ENCODE results near the gene ASIC4. TPM values are rescaled to one million over a fixed set of nuclear protein-coding genes. Genes with fewer than 3 reads are reported as not detected.
A peak's percentile ranks its signal among the peaks of the same experiment; 100 is the strongest.

The ASIC4 gene
- total RNA-seq, 1 experiment from 2014 or later: 0.17 TPM

DNA sequence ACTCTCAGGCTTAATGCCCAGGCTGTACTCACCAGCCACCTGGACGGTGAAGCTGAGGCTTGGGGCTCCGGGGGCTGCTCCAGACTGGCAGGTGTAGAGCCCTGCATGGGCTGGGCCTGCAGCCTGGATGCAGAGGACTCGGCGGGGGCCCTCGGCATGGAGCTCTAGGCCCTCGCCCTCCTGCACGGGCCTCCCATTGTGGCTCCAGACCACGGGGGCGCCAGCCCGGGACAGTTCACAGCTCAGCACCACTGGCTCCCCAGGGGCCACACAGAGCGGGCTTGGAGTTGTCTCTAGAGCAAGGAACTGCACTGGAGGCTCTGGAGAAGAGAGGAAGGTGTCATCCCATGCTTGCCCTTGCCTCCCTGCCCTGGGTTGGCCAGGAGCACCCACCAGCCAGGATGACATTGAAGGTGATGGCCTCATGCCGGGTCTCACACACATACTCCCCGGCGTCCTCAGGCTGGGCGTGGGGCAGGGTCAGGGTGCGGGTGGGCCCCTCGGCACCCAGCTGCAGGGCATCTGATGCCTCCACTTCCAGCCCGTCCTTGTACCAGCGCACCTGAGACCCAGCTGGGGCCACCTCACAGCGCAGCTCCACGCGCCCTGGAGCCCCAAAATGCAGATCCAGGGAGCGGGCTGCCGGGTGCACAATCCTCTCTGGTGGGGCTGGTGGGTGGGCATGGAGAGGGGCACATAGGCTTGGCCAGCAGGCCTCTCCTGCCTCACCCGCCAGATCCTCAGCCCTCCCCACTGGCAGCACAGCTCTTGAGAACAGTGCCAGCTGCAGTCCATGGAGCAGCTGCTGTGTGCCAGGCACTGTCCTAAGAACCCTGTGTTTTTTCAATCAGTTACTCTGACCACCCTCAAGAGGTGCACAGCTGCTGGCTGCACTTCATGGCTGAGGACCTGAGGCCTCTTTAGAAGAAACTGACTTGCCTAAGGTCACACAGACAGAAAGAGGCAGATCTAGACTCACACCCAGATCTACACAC, 43.8 kb downstream of the ASIC4 start:
- in situ Hi-C loops (cut with HindIII; ENCODE audit: low pct_unique_long_range_greater_than_20kb, low sequenced_read_pairs): no loop called here
- DNase-seq (ENCODE audit: low read depth): no peak

DNA sequence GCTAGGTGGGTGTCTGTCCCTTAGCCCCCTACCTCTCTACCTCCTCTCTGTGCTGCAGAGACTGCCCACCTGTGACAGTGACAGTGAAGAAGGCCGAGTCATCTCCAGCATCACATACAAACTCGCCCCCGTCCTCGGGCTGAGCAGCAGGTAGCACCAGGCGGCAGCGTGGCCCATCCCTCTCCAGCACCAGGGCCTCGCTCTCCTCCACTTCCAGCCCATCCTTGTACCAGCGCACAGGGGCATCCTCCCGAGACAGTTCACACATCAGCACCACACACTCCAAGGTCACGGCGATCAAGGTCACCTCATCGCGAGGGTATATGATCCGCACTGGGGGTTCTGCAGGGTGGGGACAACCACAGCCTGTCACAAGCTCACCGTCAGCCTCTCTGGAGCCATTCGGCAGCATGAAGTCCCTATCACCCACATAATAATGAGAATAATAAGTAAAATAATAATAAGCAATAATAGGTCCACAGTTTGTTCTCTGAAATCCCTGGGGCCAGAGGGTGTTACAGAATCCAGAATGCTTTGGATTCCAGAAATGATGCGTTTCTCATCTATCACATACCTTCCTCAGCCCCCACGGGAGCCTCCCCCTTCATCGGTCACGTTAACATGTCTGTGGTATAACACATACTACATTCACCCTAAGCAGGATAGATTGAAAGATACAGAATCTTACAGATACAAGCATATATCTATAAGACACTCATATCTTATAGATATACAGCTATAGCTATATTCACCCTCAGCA, 45.1 kb downstream of the ASIC4 start:
- in situ Hi-C loops (cut with HindIII; ENCODE audit: low pct_unique_long_range_greater_than_20kb, low sequenced_read_pairs): no loop called here
- DNase-seq (ENCODE audit: low read depth): no peak

DNA sequence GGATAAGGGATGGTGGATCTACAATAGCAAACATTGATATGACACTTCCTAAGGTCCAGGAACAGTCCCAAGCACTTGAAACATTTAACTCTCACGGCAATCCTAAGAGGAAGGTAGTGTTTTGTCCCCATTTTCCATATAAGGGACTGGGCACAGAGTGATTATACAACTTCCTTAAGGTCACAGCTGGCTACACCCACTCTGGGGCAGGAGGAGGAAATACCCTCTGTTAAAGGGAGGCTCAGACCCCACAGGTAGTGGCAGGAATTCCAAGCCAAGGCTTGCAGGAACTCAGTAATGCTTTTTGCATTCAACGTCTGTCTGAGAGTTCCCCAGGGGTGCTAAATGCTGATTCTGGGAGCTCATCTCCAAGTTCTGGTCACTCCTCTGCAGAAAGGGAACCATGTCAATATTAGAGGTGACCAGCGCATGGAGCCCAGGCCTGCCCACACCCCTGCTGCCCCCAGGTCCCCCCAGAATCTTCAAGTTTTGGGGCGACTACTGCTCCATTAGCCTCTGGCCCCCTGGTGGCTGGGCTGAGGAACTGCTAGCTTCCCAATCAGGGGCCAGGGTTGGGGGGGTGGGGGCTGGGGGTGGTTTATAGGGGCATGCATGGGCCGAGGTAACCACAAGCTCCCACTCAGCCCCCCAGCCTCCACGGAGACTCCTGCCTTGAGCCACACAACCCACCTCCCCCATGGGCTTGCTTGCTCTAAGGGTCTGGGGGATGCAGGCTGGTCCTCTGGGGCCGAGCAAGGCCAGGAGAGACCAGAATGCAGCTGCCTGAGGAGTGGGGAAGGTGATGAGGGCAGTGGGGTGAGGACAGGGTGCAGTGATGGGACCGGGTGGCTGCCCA, 46.0 kb downstream of the ASIC4 start:
- in situ Hi-C loops (cut with HindIII; ENCODE audit: low pct_unique_long_range_greater_than_20kb, low sequenced_read_pairs): no loop called here
- no peak for DNase-seq (ENCODE audit: low read depth)

DNA sequence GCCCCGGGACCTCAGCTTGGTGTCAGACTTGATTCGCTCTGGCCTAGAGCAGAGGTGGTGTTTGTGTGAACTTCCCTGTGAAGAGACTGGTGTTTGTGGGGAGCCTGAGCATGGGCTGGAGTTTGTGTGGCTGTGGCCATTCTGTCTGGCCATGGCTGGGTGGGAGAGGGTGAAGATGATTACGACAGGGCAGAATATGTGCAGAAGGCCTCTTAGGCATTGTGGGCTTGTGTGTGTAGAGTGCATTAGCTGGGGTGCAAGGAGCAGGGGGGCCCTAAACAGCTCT, 46.6 kb downstream of the ASIC4 start:
- DNase-seq (ENCODE audit: low read depth): no peak
- in situ Hi-C loops (cut with HindIII; ENCODE audit: low pct_unique_long_range_greater_than_20kb, low sequenced_read_pairs): no loop called here

DNA sequence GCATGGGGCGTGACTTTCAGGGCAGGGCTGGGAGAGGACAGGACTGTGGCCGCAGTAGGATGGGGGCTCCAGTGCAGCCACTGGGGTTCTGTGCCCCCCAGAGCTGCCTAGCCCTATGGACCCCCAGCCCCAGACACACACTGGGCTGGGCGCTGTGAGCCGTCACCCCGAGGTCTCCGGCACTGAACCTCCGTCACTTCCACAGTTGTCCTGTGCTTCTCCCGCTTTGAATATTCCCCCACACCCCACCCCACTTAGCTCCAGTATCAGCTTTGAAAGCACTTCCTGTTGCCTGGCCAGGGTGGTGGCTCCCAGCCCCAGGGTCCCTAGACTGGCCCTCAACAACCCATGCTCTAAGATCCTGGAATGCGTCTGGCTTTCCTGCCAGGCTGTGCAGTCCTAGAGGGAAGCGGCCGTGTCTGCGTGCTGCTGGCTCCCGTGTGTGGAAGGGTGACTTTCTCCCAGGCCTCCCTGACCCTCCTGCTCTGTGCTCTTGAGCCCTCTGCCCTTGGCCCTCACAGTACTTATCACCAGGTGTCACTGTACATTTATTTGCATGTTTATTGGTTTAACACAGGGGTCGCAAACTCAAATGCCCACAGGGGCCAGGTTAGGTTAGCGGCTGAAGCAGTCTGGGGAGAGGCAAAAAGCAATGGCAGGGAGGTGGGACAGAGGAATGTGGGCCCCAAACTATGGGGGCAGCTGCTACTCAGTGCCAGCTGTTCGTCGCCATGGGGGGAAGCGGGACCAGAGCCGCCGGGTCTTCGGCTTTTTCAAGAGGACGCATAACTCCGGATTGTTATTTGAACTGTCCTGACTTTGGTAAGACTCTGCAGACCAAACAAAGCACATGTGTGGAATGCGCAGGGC, 47.1 kb downstream of the ASIC4 start:
- no peak for DNase-seq (ENCODE audit: low read depth)
- in situ Hi-C loops (cut with HindIII; ENCODE audit: low pct_unique_long_range_greater_than_20kb, low sequenced_read_pairs): no loop called here

DNA sequence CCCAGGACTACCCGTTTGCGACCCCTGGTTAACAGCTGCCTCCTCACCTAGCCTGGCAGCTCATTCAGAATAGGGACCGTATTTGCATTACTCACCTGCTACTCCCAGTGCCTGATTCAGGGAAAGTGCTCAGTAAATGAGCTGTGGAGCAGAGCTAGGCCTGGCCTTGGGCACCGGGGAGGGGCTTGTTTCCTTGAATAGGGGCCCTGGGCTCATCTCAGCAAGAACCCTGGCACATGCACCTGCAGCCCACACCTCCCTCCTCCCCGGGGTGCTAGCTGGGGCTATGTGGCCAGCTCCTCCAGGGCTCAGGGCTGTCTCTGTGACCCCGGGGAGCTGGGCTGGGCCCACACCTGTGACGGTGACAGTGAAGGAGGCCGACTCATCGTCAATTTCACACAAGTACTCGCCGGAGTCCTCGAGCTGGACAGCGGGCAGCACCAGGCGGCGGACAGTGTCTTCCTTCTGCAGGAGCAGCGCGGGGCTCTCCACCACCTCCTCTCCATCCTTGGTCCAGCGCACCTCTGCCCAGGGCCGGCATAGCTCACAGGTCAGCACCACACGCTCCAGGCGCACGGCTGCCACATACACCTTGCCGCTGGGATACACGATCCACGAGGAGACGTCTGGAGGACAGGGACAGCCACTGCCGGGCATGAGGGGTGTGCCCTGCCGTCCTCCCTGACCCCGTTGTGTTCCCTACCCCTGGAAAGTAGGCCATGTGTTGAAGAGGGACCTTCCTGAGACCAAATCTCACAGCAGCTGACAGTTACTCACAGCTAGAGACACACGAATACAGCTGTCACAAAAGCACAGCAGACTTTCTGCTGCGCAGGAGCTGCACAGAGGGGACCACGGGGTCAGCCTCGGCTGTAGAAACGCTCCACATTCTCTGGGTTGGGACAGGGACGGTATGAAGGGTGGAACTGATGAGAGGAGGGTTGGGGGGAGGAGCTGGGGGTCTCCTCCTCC, 48.1 kb downstream of the ASIC4 start:
- no peak for DNase-seq (ENCODE audit: low read depth)
- in situ Hi-C loops (cut with HindIII; ENCODE audit: low pct_unique_long_range_greater_than_20kb, low sequenced_read_pairs): no loop called here

DNA sequence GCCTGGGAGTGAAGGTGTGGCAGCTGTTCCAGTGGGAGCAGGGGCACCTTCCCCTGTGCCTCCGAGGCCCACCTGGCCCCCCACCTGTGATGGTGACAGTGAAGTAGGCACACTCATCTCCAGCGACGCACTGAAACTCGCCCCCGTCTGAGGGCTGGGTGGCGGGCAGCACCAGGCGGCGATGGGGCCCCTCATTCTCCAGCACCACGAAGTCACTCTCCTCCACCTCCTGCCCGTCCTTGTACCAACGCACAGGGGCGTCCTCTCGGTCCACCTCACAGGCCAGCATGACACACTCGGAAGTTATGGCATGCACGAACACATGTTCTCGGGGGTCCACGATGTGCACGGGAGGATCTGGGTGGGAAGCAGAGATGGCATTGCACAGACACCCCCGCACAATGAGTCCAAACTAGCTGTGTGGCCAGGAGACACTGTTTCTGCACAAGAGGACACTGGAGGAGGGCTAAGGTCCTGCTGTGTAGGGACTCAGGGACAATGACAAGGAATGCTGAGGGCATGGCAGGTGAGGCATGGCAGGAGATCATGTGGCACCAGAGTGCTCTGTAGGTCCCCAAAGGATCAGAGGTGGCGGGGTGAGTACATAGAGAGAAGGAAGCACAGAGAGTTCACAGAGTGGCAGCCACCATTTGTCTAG, 49.1 kb downstream of the ASIC4 start:
- in situ Hi-C loops (cut with HindIII; ENCODE audit: low pct_unique_long_range_greater_than_20kb, low sequenced_read_pairs): no loop called here
- no peak for DNase-seq (ENCODE audit: low read depth)

DNA sequence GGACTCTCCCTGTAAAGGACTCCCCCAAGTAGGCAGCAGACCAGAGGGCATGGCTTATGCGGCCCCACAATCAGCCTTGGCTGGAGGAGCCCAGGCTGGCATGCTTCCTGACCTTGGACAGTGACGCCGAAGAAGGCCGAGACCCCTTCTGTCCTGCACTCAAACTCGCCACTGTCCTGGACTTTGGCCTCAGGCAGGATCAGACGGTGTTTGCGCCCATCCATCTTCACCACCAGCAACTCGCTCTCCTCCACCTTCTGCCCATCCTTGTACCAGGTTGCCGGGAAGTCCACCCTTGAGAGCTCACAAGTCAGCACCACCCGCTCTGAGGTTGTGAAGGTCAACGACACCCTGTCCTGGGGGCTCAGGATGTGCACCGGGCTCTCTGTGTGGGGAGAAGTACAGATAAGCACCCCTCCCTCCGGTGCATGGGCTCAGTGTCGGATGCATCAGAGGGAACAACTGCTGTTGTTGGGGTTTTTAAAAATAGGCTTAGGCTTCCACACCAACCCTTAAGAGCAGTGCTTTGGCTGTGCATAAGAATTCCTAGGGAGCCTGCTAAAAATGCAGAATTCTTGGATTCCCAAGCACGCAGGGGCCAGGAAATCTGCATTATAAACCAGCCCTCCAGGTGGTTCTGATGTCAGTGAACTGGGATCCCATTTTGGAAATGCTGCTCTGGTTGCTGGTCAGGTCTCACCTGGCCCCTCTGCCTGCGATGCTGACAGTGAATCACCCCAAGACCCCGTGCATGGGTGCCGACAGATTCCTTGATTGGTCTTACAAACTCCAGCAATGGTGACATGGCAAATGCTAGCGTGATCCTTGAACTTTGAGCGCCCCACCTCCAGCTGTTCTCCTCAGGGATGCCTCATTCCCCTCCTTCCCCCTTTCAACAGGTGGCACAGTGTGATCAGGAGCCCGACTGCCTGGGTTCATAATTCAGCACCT, 51.1 kb downstream of the ASIC4 start:
- in situ Hi-C loops (cut with HindIII; ENCODE audit: low pct_unique_long_range_greater_than_20kb, low sequenced_read_pairs): no loop called here
- no peak for DNase-seq (ENCODE audit: low read depth)

DNA sequence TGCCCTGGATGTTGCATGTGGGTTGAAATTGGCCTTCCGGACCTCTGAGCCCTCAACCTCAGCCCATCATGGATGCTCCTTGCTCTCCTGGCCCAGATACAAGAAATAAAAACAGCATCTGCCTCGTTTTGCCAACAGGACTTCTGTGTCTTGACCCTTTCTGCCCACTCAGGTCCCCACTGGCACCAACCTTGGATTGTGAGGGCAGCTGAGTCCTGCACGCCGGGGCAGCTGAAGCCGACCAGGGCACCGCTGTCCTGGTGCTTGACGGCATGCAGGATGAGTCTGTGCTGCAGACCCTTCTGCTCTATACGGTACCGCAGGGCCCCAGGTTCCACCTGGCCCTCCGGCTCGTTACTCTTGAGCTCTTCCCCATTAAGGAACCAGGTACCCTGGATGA, 52.4 kb downstream of the ASIC4 start:
- in situ Hi-C loops (cut with HindIII; ENCODE audit: low pct_unique_long_range_greater_than_20kb, low sequenced_read_pairs): no loop called here
- no peak for DNase-seq (ENCODE audit: low read depth)

DNA sequence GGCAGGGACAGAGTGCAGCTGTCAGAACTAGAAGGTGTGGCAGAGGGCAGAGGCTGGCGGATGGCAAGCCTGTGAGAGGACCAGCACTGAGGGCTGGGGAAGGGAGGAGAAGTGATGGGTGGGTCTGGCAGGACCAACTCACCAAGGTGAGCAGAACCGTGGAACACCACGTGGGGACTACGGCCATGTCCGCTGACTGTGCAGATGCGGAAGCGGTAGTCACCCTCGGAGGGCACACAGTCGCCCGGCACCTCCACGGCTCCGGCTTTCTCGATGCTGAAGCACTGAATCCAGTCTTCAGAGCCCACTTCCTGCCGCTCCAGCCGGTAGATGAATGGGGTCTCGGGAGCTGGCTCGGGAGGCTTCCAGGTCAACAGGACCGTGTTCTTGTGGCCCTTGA, 52.8 kb downstream of the ASIC4 start:
- DNase-seq (ENCODE audit: low read depth): no peak
- in situ Hi-C loops (cut with HindIII; ENCODE audit: low pct_unique_long_range_greater_than_20kb, low sequenced_read_pairs): no loop called here

DNA sequence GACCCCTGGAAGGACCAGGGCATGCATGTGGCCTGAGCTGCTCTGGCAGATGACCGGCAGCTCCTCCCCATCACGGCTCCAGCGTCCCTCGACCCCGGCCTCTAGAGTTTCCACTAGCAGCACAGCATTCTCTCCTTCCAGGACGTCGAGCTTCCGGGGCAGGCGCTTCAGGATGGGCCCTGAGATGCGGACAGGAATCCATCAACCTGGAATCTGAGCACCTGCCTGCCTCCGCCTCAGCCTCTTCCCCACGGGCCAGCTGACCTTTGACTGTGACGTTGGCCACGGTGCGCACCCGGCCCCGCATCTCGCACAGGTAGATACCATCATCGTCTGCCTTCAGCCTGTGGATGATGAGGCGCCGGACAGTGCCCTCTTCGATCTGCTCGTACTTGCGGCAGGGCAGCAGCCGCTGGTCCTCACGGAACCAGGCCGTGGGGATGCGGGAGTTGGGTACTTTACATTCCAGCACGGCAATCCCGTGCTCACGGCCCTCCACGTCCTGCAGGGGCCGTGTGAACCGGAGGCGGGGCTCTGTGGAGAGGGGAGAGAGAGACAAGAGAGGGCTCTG, 53.6 kb downstream of the ASIC4 start:
- in situ Hi-C loops (cut with HindIII; ENCODE audit: low pct_unique_long_range_greater_than_20kb, low sequenced_read_pairs): no loop called here
- DNase-seq (ENCODE audit: low read depth): no peak

DNA sequence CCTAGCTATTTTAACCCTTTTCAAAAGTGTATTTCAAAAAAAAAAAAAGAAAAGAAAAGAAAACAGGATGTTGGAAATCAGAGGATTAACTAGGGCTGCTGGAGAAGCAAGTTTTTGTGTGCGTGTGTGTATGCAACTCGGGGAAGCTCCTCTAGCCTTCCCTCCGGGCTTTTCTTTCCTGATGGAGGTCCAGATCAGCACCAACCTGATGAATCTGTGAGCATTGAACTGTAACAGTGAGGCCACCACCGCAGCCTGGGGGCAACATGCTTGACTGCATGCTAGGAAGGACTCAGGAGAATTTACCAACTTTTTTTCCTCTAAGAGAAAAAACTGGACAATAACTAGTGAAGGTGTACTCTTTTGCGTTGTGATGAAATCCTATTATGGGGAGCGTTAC, 54.8 kb downstream of the ASIC4 start:
- DNase-seq (ENCODE audit: low read depth): peak; percentile 83
- in situ Hi-C loops (cut with HindIII; ENCODE audit: low pct_unique_long_range_greater_than_20kb, low sequenced_read_pairs): no loop called here

DNA sequence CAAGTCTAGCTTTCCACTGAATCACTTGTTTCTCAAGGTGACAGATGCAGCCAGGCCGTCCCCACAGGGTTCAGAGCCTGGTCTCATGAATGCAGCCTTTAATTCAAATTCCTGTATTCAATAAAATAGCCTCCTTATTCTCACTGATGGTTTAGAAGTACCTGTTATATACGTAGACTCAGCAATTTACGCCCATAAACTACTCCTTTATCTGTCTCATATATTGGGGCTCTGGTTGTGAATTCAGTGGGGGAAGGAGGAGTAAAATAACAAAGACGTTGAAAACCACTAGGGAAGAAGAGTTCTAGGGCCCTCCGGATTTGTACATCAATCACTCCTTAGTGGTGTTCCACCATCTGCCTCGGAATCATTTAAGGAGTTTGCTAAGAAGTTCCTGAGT, 55.4 kb downstream of the ASIC4 start:
- DNase-seq (ENCODE audit: low read depth): peak; percentile 14

DNA sequence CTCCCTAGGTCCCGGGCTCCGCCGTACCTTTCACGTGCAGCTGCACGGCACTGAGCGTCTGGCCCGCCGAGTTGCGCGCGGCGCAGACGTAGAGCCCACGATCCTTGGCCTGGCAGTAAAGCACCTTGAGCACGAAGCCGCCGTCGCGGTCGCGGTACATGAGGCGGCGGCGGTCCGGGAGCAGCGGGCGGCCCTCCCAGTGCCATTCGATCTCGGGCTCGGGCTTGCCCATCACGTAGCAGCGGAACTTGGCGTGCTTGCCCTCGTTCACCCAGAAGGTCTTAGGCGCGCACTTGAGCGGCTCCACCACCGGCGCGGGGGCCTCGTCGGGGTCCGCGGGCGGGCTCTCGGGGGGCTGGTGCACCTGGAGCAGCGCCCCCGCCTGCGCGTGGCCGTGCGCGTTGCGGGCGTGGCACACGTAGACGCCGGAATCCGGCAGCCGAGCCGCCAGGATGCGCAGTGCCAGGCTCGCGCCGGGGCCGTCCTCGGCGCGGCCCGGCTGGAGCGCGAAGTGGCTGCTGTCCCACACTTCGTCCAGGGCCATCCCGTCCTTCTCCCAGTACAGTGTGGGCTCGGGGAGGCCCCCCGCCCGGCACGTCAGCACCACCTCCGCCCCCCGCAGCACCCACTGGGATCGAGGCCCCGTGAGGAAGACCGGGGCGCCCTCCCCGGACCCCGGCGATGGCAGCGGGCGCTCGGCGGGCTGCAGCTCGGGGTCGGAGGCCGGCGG, 56.1 kb downstream of the ASIC4 start:
- in situ Hi-C loops (cut with HindIII; ENCODE audit: low pct_unique_long_range_greater_than_20kb, low sequenced_read_pairs): no loop called here
- DNase-seq (ENCODE audit: low read depth): peak; percentile 40

More for the DNA sequence above, 55.4 kb downstream of the ASIC4 start:
- in situ Hi-C loops (cut with HindIII; ENCODE audit: low pct_unique_long_range_greater_than_20kb, low sequenced_read_pairs): no loop called here

All from Caki2 (cell line).